DOHH2 (cell line): ENCODE data around the gene PLEKHA1.

Source experiments
- CTCF ChIP-seq: fragments of 200-600 bp; sonication (generic); IDR thresholded peaks from one replicate; pipeline ENCODE4 v1.5.1; 2014; ENCODE audit warnings: antibody characterized with exemption, mild to moderate bottlenecking, low read depth, low read length; ENCODE audit not compliant: poor library complexity, severe bottlenecking
- EZH2phosphoT487 ChIP-seq: fragments of 200-600 bp; sonication (generic); IDR thresholded peaks from 2 replicates; pipeline ENCODE4 v1.6.1; 2017; ENCODE audit warnings: borderline replicate concordance, mild to moderate bottlenecking, antibody characterized with exemption, low read length, moderate library complexity, mixed read lengths

GRCh38 chr10:122357685-122358084, 16.8 kb upstream of the PLEKHA1 start:
- TF ChIP-seq CTCF (no peak), EZH2phosphoT487 (no peak)
